GM21786 (cell line): ENCODE measurements around the gene MARK4.

Experiments used
- ATAC-seq: cut with Tn5 transposase; IDR thresholded peaks from one replicate; pipeline ENCODE4 v1.9.1; 2021; ENCODE audit not compliant: unreplicated experiment

The MARK4 gene

GRCh38 chr19:45271098-45271734, 20.1 kb downstream of the MARK4 start:
- ATAC-seq: no peak

GRCh38 chr19:45271735-45272108, 20.7 kb downstream of the MARK4 start:
- no peak for ATAC-seq

- ATAC-seq: no peak
Measured at GRCh38 chr19:45273521-45273855, 22.4 kb downstream of the MARK4 start.

DNA sequence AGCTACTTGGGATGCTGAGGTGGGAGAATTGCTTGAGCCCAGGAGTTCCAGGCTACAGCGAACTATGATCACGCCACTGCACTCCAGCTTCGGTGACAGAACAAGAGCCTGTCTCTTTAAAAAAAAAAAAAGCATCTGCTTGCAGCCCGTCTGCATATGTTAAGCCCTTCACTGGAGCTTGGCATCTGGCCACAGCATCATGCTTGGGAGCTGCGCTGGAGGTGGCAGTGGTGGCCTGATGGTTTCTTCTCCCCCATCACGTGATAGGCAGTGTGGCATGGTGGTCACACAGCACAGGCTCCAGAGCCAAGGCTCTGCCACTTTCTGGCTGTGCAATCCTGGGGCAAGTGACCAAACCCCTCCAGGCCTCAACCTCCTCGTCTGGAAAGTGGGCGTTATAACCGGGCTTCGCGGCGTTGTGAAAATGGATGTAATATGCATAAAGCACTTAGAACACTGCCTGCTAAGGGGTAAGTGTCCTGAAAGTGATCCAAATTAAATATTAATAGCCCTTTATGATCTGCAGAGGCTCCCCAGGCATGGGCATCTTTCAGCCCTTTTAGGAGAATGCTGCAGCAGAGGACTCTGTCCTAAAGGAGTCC, 24.4 kb downstream of the MARK4 start:
- ATAC-seq: no peak

DNA sequence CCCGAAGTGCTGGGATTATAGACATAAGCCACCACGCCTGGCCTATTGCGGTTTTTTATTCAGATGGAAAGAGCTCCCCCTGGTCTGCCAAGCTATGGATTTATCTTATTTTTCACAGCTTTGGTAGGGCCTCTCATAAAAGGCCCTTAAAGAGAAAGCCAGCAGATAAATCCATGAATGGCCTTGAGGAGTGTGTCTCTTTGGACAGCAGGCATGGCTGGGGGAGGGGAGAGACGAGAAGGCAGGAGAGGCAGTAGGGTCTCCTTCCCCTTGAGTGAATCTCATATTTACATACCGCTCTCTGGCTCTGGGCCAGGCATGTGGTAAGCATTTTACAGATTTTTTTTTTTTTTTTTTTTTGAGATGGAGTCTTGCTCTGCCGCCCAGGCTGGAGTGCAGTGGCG, 25.2 kb downstream of the MARK4 start:
- no peak for ATAC-seq

- ATAC-seq: no peak
Measured at GRCh38 chr19:45278087-45278486, 27.0 kb downstream of the MARK4 start.

DNA sequence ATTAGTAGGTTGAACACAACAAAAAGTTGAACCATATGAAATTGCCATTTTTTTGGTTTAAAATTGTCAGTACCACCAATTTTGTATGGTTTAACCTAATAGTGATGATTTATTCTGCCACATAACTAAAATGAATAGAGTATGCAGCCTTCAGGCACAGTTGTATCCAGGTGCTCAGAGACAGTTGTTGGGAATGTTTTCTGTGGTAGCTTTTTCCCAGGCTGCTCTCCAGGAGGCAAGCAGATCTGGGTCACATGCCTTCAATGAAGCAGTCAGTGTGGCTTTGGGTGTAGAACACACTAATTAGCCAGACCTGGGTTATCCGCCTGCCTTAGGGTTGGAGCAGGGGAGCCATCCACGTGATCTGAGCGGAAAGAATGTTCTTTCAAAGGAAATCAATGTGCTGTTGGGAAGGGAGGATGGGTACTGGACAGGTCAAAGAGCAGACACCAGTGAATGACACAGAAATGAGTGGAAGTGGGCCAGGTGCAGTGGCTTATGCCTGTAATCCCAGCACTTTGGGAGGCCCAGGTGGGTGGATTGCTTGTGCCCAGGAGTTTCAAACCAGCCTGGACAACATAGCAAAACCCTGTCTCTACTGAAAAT, 28.6 kb downstream of the MARK4 start:
- no peak for ATAC-seq

- no peak for ATAC-seq
Measured at GRCh38 chr19:45280471-45280961, 29.4 kb downstream of the MARK4 start.

DNA sequence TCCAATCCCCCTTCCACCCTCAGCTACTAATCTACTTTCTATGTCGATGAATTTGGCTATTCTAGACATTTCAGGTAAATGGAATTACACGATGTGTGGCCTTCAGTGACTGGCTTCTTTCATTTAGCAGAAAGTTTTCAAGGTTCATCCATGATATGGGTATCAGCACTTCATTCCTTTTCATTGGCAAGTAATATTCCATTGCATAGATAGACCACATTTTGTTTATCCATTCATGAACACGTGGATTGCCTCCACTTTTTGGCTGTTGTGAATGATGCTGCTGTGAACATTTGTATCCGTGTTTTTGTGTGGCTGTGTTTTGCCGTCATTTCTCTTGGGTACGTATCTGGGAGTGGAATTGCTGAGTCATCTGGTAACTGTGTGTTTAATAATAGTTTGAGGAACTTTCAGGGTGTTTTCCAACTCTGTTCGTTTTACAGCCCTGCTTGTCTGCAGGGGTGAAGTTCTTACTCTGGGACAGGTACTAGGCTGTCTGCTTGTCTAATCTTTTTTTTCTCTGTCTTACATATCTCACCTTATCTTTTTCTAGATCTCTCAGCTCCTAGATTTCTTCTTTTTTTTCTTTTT, 32.5 kb downstream of the MARK4 start:
- no peak for ATAC-seq

DNA sequence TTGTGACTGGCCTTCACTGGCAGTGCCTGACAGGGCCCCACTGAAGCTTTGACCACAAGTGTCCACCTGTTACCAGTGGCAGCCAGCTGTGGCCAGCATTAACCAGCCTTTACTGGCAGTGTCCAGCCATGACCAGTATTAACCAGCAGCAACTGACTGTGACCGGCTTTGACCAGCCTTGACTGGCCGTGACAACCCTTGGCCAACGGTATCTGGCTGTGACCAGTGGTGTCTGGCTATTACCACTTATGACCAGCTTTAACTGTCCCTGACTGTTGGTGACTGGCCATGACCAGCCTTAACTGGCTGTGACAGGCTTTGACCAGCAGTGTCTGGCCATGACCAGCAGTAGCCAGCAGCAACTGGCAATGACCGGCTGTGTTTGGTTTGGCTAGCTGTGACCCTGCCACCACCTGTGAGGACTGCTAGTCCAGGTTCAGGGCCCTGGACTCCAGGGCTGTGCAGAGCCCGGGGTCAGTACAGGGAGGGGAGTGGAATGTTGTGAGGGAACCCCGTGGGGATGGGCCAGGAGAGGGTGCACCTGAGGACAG, 39.4 kb downstream of the MARK4 start:
- no peak for ATAC-seq

DNA sequence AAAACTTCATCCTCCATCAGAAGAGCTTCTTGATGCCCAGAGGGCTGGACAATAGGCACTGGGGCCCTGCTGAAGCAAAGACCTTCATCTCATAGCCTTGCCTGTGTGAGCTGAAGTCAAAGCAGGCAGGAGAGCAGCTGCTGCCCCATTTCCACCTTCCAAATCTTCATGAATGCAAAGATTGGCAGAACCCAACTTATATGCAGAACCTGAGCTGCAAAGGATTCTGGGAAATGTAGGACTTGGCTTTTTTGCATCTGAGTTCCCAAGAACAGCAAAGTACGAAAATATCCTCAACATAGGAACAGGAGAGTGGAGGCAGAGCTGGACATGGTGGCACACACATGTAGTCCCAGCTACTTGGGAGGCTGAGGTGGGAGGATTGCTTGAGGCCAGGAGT, 40.8 kb downstream of the MARK4 start:
- no peak for ATAC-seq

GRCh38 chr19:45293682-45294081, 42.6 kb downstream of the MARK4 start:
- ATAC-seq: no peak

DNA sequence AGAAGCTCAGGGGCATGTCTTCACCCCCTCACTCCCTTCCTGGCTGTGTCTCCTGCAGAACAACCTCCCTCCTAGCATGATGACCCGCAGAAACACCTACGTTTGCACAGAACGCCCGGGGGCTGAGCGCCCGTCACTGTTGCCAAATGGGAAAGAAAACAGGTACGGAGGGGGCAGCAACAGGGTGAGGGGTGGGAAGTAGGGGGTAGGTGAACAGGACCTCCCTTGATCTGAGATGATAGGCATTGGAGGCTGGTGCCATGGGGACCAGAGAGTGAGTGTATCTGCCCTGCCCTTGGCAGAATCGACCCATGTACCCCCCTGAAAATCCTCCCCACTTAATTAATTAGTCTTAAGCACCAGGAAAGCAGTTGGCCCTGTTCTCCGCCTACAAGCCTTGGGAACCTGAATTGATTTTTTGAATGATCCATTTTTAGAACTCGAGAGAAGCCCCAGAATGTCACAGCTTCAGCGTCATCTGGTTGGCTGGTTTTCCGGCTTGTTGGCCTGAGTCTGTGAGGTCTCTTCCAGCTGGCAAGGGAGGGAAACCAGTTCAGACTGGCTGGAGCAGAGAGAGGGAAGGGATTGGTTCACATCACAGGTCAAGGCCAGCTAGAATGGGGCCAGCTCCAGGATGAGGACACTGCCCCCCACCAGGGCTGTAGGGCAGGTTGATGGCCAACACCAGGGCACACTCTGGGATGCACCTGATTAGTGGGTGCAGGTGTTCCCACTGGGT, 43.4 kb downstream of the MARK4 start:
- no peak for ATAC-seq

- no peak for ATAC-seq
Measured at GRCh38 chr19:45295873-45296272, 44.8 kb downstream of the MARK4 start.

DNA sequence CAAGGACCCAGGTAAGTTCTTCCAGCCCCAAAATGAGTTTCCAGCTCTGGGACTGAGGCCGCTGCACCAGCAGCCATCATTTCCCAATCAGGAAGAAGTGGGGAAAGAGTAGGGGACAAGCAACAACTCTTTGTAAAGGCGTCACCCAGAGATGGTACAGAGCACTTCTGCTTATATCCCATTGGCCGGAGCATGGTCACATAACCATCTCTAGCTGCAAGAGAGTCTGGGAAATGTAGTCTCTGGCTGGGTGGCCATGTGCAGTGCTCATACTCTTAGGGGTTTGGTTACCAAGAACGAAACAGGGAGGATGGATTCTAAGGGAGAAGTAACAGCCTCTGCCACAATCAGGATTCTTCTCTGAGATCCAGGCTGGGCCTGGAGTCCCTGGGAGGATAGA, 45.3 kb downstream of the MARK4 start:
- ATAC-seq: no peak

DNA sequence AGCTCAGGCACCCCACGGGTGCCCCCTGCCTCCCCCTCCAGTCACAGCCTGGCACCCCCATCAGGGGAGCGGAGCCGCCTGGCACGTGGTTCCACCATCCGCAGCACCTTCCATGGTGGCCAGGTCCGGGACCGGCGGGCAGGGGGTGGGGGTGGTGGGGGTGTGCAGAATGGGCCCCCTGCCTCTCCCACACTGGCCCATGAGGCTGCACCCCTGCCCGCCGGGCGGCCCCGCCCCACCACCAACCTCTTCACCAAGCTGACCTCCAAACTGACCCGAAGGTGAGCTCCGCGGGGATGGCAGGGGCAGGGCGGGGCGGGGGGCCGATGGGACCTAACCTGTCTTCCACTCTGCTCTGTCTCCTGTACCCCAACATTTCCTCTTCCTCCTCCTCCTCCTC, 46.6 kb downstream of the MARK4 start:
- ATAC-seq: no peak

- ATAC-seq: no peak
Measured at GRCh38 chr19:45298264-45298663, 47.2 kb downstream of the MARK4 start.

- ATAC-seq: no peak
Measured at GRCh38 chr19:45299719-45300118, 48.6 kb downstream of the MARK4 start.

GRCh38 chr19:45302416-45302815, 51.3 kb downstream of the MARK4 start:
- ATAC-seq: no peak

- ATAC-seq: no peak
Measured at GRCh38 chr19:45303269-45304060, 52.4 kb downstream of the MARK4 start.
